GM12878 (cell line): ENCODE measurements around the gene COL23A1. TPM values are rescaled to one million over a fixed set of nuclear protein-coding genes. Genes with fewer than 3 reads are reported as not detected.

Experiments used
- ATAC-seq: fragments of 200-7000 bp; cut with Tn5 transposase; 3 replicates; pipeline ENCODE4 v1.9.1; 2020; ENCODE audit warnings: mild to moderate bottlenecking, moderate library complexity
- BruUV-seq: library from RNA; stranded (reverse); fragments of 400-500 nt; replicated peaks from 2 replicates; lab custom pipeline; 2021; lab: Mats Ljungman, UMichigan
- CTCF ChIA-PET: fragments of 300-600 bp; sonication (Branson Sonifier 250); formaldehyde crosslinking; extraction: SDS; loops from one replicate; lab custom pipeline; 2021; ENCODE audit warnings: inconsistent platforms; lab: Yijun Ruan, JAX
- POLR2A ChIA-PET: fragments of 350-600 bp; formaldehyde crosslinking; extraction: SDS; loops from one replicate; lab custom pipeline; 2021; ENCODE audit warnings: inconsistent platforms; lab: Charles Lee
- RAD21 ChIA-PET: fragments of 300-600 bp; sonication (Branson Sonifier 250); formaldehyde crosslinking; loops from one replicate; lab custom pipeline; 2023; ENCODE audit warnings: antibody characterized with exemption; ENCODE audit not compliant: unreplicated experiment; lab: Charles Lee
- SMC1A ChIA-PET: fragments of 300-600 bp; sonication (Branson Sonifier 250); formaldehyde crosslinking; loops from one replicate; lab custom pipeline; 2023; ENCODE audit not compliant: unreplicated experiment, uncharacterized antibody; lab: Charles Lee
- DNase-seq: peaks from one replicate; pipeline ENCODE4 v3.0.0-alpha.2; 2011; ENCODE audit warnings: low read depth, low spot score
- FAIRE-seq: peaks from 3 replicates; lab custom pipeline; 2011; peaks lifted over from hg19 to GRCh38; lab: Jason Lieb, UNC
- H2AFZ ChIP-seq: 2 replicates; pipeline ENCODE4 v1.6.0; 2011; ENCODE audit warnings: low read depth, low read length, control low read depth; ENCODE audit not compliant: control insufficient read depth
- H3K27ac ChIP-seq: 2 replicates; pipeline ENCODE4 v1.5.1; 2011; ENCODE audit warnings: control low read depth; ENCODE audit not compliant: control insufficient read depth, insufficient read depth
- H3K27me3 ChIP-seq, 2 experiments: replicated peaks in 1 of 2; 2 replicates each; pipeline versions ENCODE4 v1.6.0 to v1.6.1; 2011; ENCODE audit warnings: low read length in 1 of 2; ENCODE audit not compliant: control insufficient read depth in 2 of 2, insufficient read depth in 2 of 2
- H3K36me3 ChIP-seq, 2 experiments: 2 replicates each; pipeline ENCODE4 v1.5.1; 2011; ENCODE audit warnings: low read length in 1 of 2; ENCODE audit not compliant: control insufficient read depth in 2 of 2, insufficient read depth in 2 of 2
- H3K4me1 ChIP-seq: 2 replicates; pipeline ENCODE4 v1.6.1; 2011; ENCODE audit warnings: mild to moderate bottlenecking, low read length, moderate library complexity, mixed read lengths; ENCODE audit not compliant: control insufficient read depth, insufficient read depth
- H3K4me2 ChIP-seq: 2 replicates; pipeline ENCODE4 v1.6.0; 2011; ENCODE audit warnings: control low read depth; ENCODE audit not compliant: control insufficient read depth, insufficient read depth
- H3K4me3 ChIP-seq: fragments of 200-600 bp; sonication (generic); 2 replicates; pipeline ENCODE4 v1.5.1; 2016
- H3K79me2 ChIP-seq: 2 replicates; pipeline ENCODE4 v1.6.0; 2011; ENCODE audit warnings: low read length; ENCODE audit not compliant: control insufficient read depth, insufficient read depth
- H3K9ac ChIP-seq: 2 replicates; pipeline ENCODE4 v1.8.0; 2011; ENCODE audit warnings: low read length, control low read depth, mixed read lengths; ENCODE audit not compliant: control insufficient read depth, insufficient read depth
- H3K9me3 ChIP-seq: replicated peaks from 3 replicates; pipeline ENCODE4 v1.5.1; 2011; ENCODE audit warnings: mild to moderate bottlenecking, low read length; ENCODE audit not compliant: control insufficient read depth, insufficient read depth
- H4K20me1 ChIP-seq: 2 replicates; pipeline ENCODE4 v1.6.0; 2011; ENCODE audit not compliant: control insufficient read depth, insufficient read depth
- MTA2 ChIP-seq: fragments of 450-650 bp; IDR thresholded peaks from 2 replicates; pipeline ENCODE4 v1.6.1; 2016; ENCODE audit warnings: low read depth, mild to moderate bottlenecking, moderate library complexity
- RB1 ChIP-seq: fragments of 450-650 bp; formaldehyde crosslinking; IDR thresholded peaks from 2 replicates; pipeline ENCODE4 v1.6.1; 2017; ENCODE audit warnings: mild to moderate bottlenecking, borderline replicate concordance
- TAF1 ChIP-seq: IDR thresholded peaks from 2 replicates; pipeline ENCODE4 v1.6.1; 2011; ENCODE audit warnings: mild to moderate bottlenecking, low read depth, low read length, borderline replicate concordance
- TCF7 ChIP-seq: IDR thresholded peaks from 2 replicates; pipeline ENCODE4 v1.6.1; 2014; ENCODE audit warnings: antibody characterized with exemption, borderline replicate concordance
- YY1 ChIP-seq: IDR thresholded peaks from 2 replicates; pipeline ENCODE4 v1.6.1; 2011; ENCODE audit warnings: low read depth, mild to moderate bottlenecking, low read length
- ZBED1 ChIP-seq: IDR thresholded peaks from 2 replicates; pipeline ENCODE4 v1.6.1; 2016; ENCODE audit warnings: borderline replicate concordance
- ZNF622 ChIP-seq: fragments of 450-650 bp; IDR thresholded peaks from 2 replicates; pipeline ENCODE4 v1.6.1; 2017; ENCODE audit warnings: mild to moderate bottlenecking, inconsistent platforms
- WGBS: methylation state at CpG from one replicate; pipeline ENCODE4 v1.1.6; 2016; ENCODE audit warnings: low lambda C conversion rate; ENCODE audit not compliant: insufficient replicate concordance, insufficient coverage; ENCODE audit errors: missing lambda C conversion rate; 5-methylcytosine and 5-hydroxymethylcytosine counted together
- in situ Hi-C: fragments of 300-500 bp; cut with MboI; formaldehyde crosslinking; loops from 9 replicates; pipeline ENCODE4 v1.14.3; 2018; ENCODE audit warnings: mixed read lengths
- intact Hi-C: fragments of 100-400 bp; cut with micrococcal nuclease; formaldehyde crosslinking; loops from one replicate; pipeline ENCODE4 v1.14.2; 2022; ENCODE audit not compliant: unreplicated experiment
- polyA plus RNA-seq, 11 experiments: library from polyadenylated mRNA; depleted of rRNA in 4 of 11; unstranded in 6 of 11; stranded (reverse) in 5 of 11; fragments of >200 nt; fragmentation: Nextera tagmentation in 4 of 11; fragmentation: Illumina TruSeq in 1 of 11; extraction: Ambion mirVana in 4 of 11; extraction: Trizol in 1 of 11; gene quantifications; 1 replicate in 1 of 11; 2 replicates in 10 of 11; pipeline versions ENCODE4 v1.2.1 to v1.2.3, GENCODE V29; 2011 to 2016; ENCODE audit warnings: inconsistent platforms in 2 of 11, missing spikeins in 2 of 11, low read depth in 1 of 11
- total RNA-seq, 4 experiments: library from RNA; depleted of rRNA in 3 of 4; stranded (reverse); fragments of >200 nt in 3 of 4; fragmentation: Illumina TruSeq in 1 of 4; extraction: Trizol in 1 of 4; gene quantifications; 2 replicates each; pipeline versions ENCODE4 v1.2.1 to v1.2.3, GENCODE V29; 2013 to 2021
- TF ChIP-seq, protein P1 (sequence below): fragments of 450-650 bp; IDR thresholded peaks from 2 replicates; pipeline ENCODE4 v1.6.1; 2017; ENCODE audit warnings: antibody characterized with exemption, mild to moderate bottlenecking, moderate library complexity
- TF ChIP-seq, protein P2 (sequence below): fragments of 450-650 bp; IDR thresholded peaks from 2 replicates; pipeline ENCODE4 v1.6.1; 2018; ENCODE audit warnings: borderline replicate concordance, mild to moderate bottlenecking; ENCODE audit not compliant: partially characterized antibody

COL23A1 gene
- total and polyA plus RNA-seq, 10 of the 15 experiments (the other 5 are each of a cell fraction or from before 2014, with no cell fraction given) = 0.03 to 0.83 (median 0.09) TPM; not detected in 5

DNA sequence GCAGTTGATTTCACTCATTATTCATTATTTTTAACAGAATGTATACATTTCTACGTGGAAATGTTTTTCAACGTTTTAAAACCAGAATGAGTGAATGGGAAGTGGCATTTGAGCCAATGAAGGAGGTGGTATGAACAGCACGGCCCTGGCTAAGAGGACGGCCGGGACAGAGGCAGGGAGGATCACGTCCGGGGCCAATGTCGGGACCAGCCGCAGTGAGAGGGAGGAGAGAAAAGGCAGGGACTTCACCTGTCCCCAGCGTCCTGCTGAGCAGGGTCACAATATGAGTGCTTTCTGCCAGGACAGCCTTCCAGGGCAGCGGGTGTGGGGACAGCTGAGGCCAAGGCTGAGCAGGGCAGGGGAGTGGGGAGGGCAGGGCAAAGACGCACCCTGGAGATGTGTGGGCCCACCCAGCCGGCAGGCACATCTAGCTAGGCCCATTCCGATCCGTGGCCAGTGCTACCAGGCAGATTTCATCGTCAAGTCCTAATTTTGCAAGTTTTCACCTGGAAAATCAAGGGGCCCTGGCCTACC lies 209.6 kb downstream of the COL23A1 start:
- SMC1A ChIA-PET = no interaction called here
- ATAC-seq (no peak), DNase-seq (no peak), FAIRE-seq (no peak)
- in situ Hi-C loops (no loop called here), intact Hi-C loops (no loop called here)
- TF ChIP-seq, protein P1, sequence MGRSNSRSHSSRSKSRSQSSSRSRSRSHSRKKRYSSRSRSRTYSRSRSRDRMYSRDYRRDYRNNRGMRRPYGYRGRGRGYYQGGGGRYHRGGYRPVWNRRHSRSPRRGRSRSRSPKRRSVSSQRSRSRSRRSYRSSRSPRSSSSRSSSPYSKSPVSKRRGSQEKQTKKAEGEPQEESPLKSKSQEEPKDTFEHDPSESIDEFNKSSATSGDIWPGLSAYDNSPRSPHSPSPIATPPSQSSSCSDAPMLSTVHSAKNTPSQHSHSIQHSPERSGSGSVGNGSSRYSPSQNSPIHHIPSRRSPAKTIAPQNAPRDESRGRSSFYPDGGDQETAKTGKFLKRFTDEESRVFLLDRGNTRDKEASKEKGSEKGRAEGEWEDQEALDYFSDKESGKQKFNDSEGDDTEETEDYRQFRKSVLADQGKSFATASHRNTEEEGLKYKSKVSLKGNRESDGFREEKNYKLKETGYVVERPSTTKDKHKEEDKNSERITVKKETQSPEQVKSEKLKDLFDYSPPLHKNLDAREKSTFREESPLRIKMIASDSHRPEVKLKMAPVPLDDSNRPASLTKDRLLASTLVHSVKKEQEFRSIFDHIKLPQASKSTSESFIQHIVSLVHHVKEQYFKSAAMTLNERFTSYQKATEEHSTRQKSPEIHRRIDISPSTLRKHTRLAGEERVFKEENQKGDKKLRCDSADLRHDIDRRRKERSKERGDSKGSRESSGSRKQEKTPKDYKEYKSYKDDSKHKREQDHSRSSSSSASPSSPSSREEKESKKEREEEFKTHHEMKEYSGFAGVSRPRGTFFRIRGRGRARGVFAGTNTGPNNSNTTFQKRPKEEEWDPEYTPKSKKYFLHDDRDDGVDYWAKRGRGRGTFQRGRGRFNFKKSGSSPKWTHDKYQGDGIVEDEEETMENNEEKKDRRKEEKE = no peak
- TF ChIP-seq, protein P2, sequence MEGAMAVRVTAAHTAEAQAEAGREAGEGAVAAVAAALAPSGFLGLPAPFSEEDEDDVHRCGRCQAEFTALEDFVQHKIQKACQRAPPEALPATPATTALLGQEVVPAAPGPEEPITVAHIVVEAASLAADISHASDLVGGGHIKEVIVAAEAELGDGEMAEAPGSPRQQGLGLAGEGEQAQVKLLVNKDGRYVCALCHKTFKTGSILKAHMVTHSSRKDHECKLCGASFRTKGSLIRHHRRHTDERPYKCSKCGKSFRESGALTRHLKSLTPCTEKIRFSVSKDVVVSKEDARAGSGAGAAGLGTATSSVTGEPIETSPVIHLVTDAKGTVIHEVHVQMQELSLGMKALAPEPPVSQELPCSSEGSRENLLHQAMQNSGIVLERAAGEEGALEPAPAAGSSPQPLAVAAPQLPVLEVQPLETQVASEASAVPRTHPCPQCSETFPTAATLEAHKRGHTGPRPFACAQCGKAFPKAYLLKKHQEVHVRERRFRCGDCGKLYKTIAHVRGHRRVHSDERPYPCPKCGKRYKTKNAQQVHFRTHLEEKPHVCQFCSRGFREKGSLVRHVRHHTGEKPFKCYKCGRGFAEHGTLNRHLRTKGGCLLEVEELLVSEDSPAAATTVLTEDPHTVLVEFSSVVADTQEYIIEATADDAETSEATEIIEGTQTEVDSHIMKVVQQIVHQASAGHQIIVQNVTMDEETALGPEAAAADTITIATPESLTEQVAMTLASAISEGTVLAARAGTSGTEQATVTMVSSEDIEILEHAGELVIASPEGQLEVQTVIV = no peak
- TF ChIP-seq ZBED1 (no peak), TCF7 (no peak), RB1 (no peak), ZNF622 (no peak), MTA2 (no peak), TAF1 (no peak), YY1 (no peak)
- H4K20me1 ChIP-seq = no peaks in the 10 kb centered on the region
- no peaks in the 10 kb centered on the region for H3K4me1 ChIP-seq
- CTCF ChIA-PET = no interaction called here
- no peaks in the 10 kb centered on the region for H3K9me3 ChIP-seq
- no peaks in the 10 kb centered on the region for H3K27me3 ChIP-seq
- no TSS peak for BruUV-seq
- RAD21 ChIA-PET = no interaction called here
- H2AFZ ChIP-seq = no peak overlapping the region
- H3K79me2 ChIP-seq = no peaks in the 10 kb centered on the region
- no peaks in the 10 kb centered on the region for H3K36me3 ChIP-seq
- H3K4me2 ChIP-seq = no peak overlapping the region
- no peak overlapping the region for H3K4me3 ChIP-seq
- no peak overlapping the region for H3K27ac ChIP-seq
- H3K9ac ChIP-seq = no peak overlapping the region
- WGBS = 50% methylated on average over 16 of the region's 16 CpGs
- POLR2A ChIA-PET = no interaction called here
